HG03342 (cell line): ENCODE results near the gene TNK2.
"Not testable (repeated sequence)": the region's sequence is repeated elsewhere in the genome, so short reads cannot be mapped to it uniquely, and the experiment has no call there.

Source experiments
- ATAC-seq: cut with Tn5 transposase; IDR thresholded peaks from one replicate; pipeline ENCODE4 v1.9.1; 2021; ENCODE audit warnings: mild to moderate bottlenecking, moderate library complexity; ENCODE audit not compliant: unreplicated experiment

The TNK2 gene

DNA sequence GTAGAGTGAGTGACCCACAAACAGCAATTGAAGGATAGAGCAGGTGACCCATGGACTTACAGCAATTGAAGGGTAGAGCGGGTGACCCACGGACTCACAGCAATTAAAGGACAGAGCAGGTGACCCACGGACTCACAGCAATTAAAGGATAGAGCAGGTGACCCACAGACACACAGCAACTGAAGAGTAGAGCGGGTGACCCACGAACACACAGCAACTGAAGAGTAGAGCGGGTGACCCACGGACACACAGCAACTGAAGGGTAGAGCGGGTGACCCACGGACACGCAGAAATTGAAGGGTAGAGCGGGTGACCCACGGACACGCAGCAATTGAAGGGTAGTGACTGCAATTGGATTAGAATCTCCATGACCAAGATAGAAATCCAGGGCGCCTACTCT lies 9.8 kb upstream of the TNK2 start:
- ATAC-seq: no peak

DNA sequence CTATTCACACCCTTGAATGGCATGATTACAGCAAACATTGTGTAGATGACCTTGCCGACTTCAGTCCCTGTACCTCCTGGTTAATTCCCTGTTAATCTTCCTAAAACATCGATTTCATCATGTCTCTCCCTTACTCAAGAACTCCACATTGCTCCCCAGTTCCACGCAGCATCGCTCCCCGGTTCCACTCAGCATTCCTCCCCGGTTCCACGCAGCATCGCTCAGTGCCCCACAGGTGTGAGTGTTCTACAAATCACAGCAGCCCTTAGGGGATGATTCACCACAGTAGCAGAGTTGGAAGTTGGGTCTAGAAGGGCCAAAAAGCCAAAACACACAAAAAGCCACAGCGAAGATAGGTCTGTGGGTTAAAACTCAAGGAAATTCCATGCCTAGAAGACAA lies 8.6 kb upstream of the TNK2 start:
- no peak for ATAC-seq

DNA sequence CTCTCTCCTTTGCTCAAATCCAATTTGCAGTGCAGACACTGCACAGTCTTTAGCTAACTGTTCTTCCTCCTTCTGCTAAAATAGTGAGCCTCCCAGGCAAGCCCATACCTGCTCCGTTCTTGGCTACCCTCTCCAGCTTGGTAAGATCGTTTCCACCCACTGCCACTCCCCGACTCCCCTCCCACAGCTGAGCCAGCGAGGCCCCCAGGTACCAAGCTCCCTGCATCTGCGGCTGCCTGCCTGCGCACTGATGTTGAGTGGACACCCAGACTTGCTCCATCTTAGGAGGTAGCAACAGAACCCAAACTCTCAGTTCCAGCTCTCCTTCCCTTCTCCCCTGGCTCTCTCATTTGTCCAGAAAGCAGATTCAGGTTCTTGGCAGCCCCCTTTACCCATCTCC lies 7.9 kb upstream of the TNK2 start:
- ATAC-seq: no peak

DNA sequence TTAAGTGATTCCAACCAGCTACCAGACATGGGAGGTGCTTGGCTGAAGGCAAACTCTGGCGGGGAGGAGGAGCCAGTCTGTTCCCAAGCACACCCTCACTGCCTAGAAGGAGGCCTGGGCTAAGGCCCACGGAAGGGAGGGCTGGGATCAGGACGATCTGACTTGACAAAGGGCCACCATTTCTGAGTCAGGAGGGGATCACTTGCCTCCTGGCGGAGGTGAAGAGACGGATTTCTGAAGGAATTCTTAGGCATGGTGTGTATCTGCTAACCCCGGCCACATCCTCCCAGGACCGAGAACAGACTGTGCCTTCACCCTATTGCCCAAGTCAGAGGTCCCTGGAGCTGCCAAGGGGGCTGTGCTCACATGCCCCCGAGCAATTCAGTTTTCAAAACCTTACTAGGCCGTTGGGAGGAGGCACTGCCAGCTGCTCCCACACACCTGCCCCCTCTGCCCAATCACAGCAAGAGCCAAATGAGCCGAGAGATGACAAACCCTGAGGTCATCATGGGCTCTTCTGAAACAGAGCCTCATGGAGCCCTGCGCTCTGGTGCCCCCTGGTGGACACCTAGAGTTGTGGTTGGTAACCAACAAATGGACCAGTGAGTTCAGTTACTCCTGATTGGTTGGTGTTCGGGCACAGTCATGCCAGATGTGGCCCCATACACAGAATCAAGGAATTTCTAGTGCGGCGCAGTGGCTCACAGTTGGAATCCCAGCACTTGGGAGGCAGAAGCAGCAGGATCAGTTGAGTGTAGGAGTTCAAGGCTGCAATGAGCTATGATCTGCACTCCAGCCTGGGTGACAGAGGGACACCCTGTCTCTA lies 6.5 kb upstream of the TNK2 start:
- peak; percentile 85 for ATAC-seq

DNA sequence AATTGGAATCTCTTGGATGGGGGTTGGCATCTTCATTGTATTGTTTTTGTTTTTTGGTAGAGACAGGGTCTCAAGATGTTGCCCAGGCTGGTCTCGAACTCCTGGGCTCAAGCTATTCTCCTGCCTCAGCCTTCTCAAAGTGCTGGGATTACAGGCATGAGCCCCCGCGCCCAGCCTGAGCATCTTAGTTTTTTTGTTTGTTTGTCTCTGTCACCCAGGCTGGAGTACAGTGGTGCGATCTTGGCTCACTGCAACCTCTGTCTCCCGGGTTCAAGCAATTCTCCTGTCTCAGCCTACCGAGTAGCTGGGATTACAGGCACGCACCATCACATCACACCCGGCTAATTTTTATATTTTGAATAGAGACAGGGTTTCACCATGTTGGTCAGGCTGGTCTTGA lies 5.8 kb upstream of the TNK2 start:
- not testable (repeated sequence) for ATAC-seq

DNA sequence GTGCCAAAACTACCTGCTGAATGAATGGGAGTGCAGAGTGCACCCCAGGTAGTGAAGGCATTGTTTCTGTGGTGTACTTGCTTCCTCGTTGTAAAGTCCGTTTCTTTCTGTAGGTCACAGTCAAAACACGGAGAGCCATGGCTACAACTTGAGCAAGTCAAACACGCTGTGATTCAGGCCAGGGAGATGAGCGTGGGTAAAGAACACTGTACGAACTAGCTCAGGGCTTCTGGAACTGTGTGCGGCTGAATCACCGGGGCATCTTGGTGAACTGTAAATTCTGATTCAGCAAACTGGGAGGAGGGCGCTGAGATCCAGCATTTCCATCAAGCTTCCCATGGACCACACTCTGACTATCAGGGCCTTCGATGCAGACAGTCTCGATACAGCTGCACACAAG lies 5.0 kb upstream of the TNK2 start:
- ATAC-seq: no peak

DNA sequence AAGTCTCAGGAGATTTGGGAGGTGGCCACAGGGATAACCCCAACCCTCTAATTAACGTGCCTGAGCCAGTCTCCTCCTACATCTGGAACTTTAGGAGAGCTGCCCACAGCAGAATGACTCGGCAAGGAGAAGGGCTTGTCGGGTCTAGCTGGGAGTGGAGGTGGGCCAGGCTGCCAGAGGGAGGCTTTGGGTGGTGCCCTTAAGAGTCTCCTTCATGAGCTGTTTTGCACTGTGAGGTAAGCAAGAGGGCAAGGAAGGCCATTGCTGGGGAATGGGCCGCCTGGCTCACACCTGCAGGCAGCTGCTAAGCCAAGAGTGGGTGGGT lies 3.6 kb upstream of the TNK2 start:
- no peak for ATAC-seq

DNA sequence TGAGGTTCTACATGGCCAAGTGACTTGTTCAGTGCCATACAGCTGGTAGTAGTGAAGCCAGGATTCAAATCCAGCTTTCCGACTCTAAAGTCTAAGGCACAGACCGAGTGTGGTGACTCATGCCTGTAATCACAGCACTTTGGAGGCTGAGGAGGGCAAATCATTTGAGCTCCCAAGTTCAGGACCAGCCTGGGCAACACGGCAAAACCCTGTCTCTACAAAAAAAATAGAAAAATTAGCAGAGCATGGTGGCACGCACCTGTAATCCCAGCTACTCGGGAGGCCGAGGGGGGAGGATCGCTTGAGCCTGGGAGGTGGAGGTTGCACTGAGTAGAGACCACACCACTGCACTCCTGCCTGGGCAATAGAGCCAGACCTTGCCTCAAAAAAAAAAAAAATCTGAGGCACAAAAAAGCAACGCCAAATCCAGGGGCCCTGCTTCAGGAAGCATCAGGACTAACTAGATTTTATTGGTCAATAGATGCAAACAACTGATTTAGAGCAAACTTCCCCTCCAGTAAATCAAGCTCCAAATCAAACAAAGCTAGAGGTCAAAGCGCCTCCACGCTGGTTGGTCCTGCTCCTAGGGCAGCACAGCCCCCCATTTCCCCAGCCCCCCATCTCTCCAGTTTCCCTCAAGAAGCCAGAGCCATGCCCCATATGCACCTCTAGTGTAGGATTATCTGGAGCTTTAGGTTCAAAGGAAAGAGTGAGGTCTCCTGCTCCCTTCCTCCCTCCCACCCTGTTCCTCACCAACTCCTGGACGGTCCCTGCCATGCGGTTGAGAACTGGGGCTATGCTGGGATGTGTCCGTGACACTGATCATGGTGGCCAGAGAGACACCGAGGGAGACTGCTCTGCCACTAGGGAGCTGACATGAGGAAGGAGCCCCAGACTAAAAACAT lies 2.9 kb upstream of the TNK2 start:
- ATAC-seq: no peak

DNA sequence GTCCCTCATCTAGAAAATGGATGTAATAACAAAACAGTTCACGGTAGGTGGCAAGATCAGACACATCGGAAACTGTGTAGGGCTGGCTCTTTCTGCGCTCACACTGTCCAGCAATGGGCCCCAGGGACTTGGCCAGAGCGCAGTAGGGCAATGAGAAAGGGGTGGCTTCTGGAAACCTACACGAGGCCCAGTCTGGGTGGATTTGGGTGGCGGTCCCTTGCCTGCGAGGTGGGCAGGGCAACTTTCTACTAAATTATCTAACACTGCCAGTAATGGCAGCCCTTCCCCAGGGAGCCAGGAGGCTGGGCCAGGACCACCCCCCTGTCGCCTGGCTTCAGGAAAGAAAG lies 2.1 kb upstream of the TNK2 start:
- ATAC-seq: no peak

DNA sequence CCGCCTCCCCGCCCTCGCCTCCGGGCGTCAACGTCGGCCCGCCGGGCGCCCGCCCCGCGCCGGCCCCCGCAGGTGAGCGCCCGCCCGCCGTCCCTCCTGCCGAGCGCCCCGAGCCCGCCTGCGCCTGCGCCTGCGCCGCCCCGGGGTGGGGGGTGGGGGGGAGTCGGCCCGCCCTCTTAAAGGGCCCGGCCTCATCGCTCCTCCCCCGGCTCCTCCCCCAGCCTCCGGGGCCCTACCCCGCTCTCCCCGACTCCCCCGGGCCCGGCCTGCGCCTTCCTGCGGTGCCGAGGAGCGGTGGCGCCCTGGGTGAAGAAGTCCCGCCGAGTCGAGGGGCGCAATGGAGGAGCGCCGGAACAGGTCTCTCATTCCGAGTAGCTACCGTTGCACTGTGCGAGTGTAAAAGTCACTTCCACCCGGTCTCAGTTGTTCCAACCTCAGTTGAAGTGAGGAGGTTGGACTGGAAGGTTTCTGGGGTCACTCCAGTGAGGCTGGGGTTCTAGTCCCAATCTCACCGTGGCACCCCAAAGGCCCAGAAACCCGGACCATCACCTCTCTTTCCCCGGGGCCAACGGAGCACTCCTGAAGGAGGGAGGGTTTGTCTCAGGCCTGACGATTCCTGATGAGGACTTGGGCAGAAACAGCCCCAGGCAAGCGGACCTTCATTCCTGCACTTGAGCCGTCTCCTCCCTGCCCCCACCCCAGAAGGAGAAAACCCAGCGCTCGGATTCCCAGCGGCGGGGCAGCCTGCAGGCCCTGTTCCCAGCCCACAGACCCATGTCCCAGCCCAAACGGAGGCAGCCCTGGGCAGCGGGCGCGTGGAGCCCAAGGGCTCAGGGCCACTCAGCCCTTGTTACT lies 1.5 kb upstream of the TNK2 start:
- peak; percentile 37 for ATAC-seq

DNA sequence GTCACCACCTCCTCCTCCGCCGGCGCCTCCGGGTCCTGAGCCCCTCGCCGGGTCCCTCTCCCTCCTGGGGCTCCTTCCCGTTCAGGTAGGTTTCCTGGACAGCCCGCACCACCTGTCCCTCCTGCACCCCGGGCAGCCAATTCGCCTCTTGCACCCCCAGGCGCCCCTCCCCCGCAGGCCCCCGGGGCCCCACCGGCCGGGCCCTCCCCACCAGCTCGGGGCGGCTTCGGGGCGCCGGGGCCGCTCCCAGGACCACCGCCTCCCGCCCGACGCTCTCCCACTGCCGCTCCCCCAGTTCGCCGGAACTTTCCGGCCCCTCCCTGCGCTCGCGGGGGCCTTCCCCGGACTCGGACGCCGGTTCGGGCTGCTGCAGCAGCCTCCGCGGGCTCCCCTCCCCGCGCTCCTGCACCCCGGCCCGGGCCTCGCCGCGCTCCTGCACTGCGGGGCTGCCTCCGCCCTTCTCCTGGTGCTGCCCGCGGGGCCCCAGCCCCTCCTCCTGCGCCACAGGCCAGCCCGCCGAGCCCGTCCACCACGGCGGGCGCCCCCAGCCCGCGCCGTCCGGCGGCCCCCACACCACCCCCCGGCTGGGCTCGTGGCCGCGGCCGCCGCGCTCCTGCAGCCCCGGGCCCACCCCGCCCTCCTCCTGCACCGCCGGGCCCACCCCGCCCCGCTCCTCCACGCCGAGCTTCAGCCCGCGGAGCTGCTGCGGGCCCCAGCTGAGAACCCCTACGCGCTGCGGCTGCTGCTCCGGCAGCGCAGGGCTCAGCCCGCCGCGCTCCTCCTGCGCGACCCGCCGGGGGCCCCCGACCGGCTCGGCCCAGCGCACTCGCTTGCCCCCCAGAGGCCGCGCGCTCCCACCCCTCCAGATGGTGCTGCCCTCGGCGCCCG lies 587 bp upstream of the TNK2 start:
- peak; percentile 13 for ATAC-seq

DNA sequence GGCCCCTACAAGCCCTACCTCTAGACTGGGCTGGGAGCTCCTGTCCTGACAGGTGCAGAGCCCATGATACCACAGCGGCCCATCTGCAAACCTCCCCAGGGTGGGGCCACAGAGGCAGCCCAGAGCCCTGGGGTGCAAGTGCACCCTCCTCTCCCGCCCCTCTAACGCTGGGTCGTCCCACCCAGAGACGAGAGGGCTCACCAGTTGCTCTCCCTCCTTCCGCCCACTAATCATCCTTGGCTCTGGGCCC lies 742 bp downstream of the TNK2 start:
- ATAC-seq: peak; percentile 28

DNA sequence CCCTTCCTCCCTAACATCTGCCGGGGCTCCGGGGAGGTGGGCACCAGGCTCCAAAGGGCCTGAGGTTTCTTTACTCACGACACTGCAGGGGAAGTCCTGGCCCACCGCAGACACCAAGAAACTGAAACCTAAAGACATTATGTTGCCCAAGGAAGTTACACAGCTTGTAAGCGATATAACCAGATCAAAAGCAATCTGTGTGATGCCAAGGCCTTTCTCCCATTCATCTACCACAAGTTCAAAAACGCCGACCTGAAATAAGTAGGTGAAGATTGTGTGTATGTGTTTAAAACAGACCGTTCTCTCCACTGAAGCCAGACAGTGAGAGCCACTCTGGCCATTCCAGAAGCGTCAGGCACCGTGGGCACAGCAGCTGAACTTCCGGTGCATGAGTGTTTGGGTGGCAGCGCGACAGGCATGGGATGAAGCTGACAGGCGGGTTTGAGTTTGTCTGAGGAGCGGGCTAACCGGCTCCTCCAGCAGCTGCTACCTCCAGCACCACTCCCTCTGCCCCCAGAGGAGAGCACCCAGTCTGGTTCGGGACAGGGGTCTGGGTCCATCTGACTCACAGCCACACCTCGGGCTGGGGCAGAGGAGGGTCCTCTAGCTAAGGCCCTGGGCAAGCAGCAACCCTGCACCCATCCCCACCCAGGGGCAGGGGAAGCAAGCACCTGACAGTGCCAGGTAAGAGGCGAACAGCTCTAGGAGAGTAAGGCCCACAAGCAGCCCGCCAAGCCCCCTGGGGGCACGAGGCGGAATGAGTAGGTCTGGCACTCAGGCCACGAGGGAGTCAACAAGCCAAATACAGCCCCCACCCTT lies 1.3 kb downstream of the TNK2 start:
- ATAC-seq: peak; percentile 24

DNA sequence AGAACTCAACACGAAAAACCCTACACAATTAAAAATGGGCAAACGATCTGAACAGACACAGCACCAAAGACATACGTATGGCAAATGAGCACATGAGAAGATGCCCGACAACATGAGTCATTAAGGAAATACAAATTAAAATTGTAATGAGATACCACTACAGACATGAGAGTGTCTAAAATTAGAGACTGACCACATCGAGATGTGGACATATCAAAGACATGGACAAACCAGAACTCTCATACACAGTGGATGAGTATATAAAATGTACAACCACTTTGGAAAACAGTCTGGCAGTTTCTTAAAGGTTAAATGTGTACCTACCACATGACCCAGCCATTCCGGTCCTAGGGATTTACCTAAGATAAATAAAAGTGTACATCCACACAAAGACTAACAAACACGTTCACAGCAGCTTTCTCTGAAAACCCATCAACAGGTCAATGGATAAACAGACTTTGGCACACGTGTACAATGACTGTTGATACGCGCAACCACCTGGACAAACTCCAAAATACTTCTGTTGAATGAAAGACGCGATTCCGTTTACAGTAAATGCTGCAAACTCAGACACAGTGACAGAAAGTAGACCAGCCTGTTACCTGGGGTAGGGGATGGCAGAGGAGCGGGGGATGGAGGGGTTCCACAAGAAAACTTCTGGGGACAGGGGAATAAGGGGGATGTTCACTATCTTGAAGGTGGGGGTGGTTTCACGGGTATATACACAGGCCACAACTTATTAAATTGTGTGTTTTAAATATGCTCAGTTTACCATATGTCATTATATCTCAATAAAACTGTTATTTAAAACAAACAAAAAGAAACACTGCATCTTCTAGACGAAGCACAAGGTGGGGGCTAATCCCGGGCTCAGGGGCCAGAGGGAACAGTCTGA lies 2.1 kb downstream of the TNK2 start:
- ATAC-seq: no peak

DNA sequence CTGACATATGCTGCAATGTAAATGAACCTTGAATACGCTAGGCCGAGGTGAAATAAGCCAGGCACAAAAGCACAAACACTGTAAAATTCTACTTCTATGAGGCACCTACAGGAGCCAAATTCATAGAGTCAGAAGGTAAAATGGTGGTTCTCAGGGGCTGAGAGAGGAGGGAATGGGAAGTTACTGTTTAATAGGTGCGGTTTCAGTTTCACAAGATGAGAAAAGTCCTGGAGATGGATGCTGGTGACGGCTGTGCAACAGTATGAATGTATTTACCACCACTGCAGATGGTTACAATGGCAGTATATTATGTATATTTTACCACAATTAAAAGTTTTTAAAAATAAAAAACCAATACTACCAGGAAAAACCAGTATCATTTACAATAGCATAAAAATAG lies 4.0 kb downstream of the TNK2 start:
- ATAC-seq: no peak

DNA sequence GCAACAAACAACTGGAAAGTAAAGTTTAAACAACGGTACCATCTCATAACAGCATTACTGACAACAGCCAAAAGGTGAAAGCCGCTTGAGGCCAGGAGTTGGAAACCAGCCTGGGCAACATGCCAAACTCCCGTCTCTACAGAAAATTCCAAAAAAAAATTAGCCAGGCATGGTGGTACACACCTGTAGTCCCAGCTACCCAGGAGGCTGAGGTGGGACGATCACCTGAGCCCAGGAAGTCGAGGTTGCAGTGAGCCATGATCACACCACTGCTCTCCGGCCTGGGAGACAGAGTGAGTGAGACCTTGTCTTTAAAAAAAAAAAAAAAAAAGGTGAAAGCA lies 4.4 kb downstream of the TNK2 start:
- no peak for ATAC-seq

DNA sequence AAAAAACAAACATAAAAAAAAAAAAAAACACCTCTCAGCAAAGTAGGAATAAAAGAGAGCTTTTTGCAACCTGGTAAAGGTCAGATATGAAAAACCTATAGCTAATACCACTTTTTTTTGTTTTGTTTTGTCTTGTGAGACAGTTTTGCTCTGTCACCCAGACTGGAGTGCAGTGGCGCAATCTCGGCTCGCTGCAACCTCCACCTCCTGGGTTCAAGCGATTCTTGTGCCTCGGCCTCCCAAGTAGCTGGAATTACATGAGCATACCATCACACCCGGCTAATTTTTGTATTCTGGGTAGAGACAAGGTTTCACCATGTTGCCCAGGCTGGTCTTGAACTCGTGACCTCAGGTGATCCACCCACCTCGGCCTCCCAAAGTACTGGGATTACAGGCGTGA lies 5.7 kb downstream of the TNK2 start:
- ATAC-seq: not testable (repeated sequence)

DNA sequence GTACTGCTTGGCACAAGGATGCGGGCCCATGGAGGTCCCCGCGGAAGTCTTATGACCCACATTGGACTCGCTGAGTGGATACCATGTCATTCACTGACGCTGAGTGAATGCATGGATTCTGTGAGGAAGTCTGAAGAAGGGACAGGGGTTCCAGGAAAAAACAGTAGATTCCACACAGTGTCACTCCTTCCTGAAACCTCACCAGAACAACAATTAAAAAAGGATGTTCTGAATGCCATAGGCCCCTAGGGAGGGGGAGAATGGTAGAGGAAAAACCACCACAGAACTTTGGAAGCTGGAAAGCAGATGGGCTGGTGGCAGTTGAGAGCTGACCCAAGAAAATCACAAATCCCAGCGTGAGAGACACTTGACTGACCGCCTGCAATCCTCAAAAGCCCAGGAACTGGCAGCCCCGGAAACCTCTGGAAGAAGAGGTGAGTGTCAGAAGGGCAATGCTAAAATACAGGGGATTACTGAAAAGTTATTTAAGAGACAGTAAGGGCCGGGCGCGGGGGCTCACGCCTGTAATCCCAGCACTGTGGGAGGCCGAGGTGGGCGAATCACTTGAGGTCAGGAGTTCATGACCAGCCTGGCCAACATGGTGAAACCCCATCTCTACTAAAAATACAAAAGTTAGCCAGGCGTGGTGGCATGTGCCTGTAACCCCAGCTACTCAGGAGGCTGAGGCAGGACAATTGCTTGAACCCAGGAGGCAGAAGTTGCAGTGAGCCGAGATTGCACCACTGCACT lies 6.3 kb downstream of the TNK2 start:
- not testable (repeated sequence) for ATAC-seq
